NCI-H2196 treated with DMSO at 0.1 percent for 48 hours (cell line): Measurements from ENCODE around the gene CD209.
"Not testable (repeated sequence)": the region's sequence is repeated elsewhere in the genome, so short reads cannot be mapped to it uniquely, and the experiment has no call there.

ENCODE experiments used
- DNase-seq: peaks from one replicate; lab custom pipeline; 2025; ENCODE audit not compliant: unreplicated experiment; lab: John Stamatoyannopoulos, UW

CD209 gene

DNA sequence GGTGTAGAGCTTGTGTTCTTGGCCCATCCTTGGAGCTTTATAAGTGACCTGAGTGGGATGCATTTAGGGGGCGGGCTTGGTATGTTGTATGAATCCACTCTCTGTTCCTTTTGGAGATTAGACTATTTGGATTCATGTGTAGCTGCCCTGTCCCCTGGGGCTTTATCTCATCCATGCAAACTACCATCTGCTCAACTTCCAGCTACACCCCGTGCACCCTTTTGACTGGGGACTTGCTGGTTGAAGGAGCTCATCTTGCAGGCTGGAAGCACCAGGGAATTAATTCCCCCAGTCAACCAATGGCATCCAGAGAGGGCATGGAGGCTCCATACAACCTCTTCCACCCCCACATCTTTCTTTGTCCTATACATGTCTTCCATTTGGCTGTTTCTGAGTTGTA is 21.8 kb upstream of the CD209 start:
- DNase-seq = no peak

DNA sequence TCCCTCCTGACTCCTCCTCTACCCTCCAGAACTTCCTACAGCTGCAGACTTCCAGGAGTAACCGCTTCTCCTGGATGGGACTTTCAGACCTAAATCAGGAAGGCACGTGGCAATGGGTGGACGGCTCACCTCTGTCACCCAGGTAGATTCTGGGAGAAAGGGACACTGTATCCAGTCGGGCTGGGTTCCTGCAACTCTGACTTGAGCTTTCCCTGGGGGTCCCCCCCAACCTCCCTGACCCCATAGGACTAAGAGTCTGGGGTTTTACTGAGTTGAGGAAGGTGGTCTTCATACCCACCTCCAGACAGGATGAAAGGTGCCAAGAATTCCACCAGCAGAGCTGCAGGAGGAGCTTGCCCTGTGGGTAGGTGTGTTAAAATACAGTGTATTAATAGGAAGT is 20.2 kb upstream of the CD209 start:
- DNase-seq = no peak

DNA sequence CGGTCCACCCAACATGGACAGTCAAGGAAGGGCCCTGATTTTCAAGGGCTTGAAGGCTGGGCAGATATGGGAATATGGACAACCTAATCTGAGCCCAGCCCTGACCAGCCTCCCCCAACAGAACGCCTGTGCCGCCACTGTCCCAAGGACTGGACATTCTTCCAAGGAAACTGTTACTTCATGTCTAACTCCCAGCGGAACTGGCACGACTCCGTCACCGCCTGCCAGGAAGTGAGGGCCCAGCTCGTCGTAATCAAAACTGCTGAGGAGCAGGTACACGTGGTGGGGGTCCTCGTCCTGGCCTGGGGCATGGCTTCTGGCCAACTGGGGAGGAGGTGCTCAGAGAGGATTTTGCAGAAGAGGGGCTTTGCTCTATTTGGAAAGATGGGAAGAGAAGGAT is 19.2 kb upstream of the CD209 start:
- no peak for DNase-seq

DNA sequence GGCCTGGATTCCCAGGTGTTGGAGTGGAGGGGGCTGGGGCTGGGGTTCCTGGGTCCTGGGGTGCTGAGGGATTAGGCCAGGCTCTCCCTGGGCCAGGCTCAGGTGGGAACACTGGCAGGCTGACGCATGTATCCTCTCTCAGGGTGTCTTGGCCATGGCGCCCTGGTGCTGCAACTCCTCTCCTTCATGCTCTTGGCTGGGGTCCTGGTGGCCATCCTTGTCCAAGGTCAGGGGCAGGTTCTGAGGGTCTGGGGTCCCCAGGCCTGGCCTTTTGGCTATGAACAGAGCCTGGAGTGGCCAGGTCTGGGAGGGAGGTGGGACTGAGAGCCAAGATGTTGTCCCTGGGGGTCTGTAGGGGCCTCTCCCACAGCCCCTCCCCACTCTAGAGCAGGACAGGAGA is 17.7 kb upstream of the CD209 start:
- DNase-seq = not testable (repeated sequence)

DNA sequence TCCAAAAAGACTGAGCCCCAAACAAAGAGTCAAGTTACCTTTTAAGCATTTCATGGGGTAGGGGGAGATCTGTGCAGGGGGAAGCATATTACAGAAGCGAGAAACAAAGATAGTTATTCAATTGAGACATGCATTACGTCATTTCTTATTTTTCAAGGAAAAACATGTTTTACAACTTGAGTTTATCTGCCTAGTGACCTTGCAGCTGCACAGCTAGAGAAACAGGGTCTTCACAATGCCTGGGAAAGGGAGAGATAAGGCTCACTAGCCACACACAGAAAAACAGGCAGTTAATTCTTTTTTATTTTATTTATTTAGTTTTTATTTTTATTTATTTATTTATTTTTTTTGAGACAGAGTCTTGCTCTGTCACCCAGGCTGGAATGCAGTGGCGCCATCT is 16.8 kb upstream of the CD209 start:
- not testable (repeated sequence) for DNase-seq

DNA sequence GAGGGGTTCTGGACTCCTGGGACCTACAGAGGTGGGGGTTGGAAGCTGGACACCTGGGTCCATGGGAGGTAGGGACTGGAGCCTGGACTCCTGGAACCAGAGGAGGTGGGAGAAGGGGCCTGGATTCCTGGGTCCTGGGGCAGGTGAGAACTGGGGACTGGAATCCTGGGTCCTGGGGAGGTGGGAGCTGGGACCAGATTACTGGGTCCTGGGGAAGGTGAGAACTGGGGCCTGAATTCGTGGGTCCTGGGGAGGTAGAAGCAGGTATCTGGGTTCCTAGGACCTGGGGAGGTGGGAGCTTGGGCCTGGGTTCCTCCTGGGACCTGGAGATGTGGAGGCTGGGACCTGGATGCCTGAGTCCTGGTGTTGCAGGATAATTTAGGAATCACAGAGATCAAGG is 16.4 kb upstream of the CD209 start:
- DNase-seq = no peak

DNA sequence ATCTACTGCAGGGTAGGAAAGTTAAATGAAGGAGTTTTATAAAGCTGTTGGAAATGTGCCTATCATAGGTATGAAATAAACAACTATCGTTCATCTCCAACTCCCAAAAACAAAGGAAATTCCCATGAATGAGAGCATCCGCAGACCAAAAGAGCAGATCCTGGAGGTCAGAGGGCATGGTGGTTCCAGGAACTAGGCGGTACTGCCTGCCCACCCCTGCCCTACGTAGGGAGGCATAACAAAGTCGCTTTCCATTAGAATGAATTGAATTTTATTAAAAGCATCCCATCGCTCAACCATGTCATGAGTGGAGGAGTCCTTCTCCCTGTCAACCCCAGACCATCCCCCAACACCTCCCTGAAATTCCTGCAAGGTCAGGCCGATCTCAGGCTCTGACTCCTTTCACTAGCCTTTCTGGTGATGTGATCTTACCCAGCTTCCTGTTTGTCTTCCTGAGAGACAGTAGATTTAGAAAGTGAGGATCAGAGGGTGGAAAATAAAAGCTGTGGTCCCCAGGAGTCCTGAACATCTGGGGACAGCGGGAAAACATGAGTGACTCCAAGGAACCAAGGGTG is 15.5 kb upstream of the CD209 start, which contains the start of gene CLEC4M:
Gene CLEC4M, plus strand, starts transcription at position 525 of the 575 bp plus-strand sequence. Its CDS starts 24 bp downstream, at position 549.
- DNase-seq = no peak

DNA sequence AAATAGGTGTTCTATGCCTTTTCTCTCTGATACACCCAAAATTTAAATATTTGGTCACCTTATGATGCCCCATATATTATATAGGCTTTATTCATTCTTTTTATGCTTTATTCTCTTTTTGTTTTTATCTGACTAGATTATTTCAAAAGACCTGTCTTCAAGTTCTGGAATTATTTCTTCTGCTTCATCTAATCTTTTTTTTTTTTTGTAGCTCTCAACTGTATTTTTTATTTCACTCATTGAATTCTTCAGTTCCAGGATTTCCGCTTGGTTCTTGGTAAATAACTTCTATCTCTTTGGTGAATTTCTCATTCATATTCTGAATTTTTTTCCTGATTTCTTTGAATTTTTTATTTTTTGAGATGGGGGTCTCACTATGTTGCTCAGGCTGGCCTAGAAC is 11.8 kb upstream of the CD209 start:
- DNase-seq = no peak

DNA sequence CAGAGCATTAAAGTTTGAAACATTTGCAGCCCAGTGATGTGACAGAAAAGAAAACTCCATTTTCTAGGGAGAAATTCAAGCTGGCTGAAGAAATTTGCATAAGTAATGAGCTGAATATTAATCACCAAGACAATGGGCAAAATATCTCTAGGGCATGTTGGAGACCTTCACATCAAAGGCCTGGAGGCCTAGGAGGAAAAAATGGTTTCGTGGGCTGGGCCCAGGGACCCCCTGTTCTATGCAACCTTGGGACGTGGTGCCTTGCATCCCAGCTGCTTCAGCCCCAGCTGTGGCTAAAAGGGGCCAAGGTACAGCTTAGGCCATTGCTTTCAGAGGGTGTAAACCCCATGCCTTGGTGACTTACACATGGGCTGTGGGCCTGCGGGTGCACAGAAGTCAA is 10.0 kb upstream of the CD209 start:
- no peak for DNase-seq

DNA sequence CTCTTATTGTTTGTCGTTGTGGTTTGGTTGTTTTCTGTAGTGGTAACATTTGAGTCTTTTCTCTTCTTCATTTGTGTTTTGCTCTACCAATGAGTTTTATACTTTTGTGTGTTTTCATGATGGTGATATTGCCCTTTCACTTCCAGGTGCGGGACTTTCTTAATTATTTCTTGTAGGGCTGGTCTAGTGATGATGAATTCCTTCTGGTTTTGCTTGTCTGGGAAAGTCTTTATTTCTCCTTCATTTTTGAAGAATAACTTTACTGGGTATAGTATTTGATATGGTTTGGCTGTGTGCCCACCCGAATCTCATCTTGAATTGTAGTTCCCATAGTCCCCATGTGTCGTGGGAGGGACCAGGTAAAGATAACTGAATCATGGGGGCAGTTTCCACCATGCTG is 8.9 kb upstream of the CD209 start:
- no peak for DNase-seq

DNA sequence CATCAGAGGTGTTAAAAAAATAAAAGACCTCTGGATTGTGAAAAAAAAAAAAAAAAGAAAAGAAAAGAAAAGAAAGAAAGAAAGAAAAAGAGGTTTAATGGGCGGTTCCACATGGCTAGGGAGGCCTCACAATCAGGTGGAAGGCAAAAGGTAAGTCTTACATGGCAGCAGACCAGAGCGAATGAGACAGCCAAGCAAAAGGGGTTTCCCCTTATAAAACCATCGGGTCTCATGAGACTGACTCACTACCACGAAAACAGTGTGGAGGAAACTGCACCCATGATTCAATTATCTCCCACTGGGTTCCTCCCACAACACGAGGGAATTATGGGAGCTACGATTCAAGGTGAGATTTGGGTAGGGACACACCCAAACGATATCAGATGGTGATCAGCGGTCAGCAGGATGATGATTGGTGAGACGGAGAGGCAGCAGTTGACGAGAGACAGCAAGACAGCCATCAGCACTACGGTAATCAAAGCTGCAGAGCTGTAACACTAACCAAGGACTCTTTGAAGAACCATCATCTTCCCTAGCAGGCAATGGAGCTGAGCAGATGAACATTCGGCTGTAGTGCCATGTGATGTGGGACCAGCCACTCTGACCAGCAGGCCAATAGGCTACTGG is 3.9 kb upstream of the CD209 start:
- no peak for DNase-seq

DNA sequence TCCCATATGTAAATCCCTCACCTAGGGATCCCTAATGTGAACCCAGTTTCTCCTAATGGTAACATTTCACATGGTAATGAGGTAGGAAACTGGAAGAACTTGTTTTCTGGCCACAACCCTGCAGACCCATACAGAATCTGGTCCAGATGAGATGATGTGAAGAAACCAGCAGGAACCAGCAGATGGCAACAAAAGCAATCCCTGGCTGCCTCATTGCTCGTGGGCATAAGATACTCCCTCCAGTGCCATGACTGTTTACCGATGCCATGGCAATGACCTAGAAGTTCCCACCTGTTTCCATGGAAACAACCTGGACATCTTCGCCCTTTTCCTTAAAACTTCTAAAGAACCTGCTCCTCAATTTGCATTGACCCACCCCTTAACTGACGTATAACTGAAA is 1.4 kb upstream of the CD209 start:
- peak; percentile 57 for DNase-seq

DNA sequence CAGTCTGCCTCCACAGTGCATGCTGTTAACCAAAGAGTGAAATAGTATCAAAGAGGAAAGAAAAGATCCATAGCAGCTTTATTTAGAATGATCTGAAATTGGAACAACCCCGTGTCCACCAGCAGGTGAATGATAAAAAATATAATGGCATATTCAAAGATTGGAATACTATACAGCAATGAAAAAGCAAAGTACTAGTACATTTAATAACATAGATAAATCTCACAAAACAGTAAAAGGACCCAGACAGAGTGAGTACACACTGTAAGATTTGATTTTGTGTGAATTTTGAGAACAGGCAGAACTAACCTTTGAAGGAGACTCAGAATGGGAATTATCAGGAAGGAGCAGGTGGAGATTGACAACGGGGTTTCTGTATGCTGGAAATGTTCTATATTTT is 837 bp upstream of the CD209 start:
- no peak for DNase-seq

DNA sequence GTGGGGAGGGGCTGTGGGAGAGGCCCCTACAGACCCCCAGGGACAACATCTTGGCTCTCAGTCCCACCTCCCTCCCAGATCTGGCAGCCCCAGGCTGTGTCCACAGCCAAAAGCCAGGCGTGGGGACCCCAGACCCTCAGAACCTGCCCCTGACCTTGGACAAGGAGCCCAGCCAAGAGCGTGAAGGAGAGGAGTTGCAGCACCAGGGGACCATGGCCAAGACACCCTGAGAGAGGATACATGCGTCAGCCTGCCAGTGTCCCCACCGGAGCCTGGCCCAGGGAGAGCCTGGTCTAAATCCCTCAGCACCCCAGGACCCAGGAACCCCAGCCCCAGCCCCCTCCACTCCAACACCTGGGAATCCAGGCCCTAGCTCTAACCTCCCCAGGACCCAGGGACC is 1.0 kb downstream of the CD209 start:
- DNase-seq = not testable (repeated sequence)

DNA sequence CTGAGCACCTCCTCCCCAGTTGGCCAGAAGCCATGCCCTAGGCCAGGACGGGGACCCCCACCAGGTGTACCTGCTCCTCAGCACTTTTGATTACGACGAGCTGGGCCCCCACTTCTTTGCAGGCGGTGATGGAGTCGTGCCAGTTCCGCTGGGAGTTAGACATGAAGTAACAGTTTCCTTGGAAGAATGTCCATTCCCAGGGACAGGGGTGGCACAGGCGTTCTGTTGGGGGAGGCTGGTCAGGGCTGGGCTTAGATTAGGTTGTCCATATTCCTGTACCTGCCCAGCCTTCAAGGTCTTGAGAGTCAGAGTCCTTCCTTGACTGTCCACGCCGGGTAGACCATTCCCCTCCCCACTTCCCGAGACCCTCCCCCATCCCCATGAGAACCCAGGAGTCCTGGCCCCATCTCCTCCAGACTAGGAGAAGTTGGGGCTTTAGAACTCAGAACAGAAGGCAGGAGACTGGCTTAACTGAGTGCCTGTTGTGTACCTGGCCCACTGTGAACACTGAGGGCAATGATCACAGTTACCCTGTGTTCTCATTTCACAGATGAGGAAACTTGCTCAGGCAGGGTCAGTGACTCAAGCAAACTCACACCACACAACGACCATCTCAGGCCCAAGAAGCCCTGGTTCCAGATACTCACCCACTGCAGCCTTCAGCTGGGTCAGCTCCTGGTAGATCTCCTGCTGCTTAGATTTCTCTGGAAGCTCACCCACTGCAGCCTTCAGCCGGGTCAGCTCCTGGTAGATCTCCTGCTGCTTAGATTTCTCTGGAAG is 2.3 kb downstream of the CD209 start:
- no peak for DNase-seq

DNA sequence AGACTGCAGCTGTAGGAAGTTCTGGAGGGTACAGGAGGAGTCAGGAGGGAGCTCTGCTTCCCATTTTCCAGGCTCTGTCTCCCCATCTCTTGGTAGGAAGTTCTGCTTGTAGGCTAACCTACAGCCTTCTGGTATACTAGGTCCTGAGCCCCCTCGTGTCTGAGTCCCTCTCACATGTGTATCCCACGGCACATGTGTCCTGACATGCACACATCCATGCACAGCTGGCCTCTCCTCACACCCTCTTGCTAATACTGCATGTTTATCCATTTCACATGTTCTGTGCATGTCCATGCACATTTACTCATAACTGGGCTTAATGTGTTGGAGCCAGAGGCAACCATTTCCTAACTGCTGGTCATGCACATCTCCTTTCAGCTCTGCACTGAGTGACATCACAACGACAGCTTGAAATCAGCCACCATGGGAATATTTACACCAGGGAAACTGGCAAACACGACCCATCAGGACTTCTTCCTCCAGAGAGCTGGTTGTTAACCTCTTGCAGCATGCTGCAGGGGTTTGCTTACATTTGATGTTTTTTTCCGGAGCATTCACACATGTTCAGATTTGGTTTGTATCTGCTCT is 3.0 kb downstream of the CD209 start:
- DNase-seq = no peak

DNA sequence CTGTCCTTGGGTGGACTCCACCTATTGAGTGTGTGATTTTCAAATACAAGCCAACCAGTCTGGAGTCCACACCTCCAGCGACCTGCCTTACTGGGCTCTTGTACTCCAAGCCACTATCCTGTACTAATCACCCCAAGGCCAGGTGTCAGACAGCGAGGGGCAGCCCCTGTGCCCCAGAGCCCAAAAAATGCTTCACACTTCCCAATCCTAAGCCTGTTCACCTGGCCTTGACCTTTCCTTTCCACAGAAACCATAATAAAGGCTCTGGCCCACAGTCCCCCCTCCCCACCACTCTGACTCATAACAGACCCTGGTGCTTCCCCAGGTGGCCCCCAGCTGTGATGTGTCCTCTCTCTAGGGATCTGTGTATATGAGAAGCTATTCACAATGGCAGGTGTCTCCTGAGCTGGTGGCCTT is 3.9 kb downstream of the CD209 start:
- DNase-seq = no peak

DNA sequence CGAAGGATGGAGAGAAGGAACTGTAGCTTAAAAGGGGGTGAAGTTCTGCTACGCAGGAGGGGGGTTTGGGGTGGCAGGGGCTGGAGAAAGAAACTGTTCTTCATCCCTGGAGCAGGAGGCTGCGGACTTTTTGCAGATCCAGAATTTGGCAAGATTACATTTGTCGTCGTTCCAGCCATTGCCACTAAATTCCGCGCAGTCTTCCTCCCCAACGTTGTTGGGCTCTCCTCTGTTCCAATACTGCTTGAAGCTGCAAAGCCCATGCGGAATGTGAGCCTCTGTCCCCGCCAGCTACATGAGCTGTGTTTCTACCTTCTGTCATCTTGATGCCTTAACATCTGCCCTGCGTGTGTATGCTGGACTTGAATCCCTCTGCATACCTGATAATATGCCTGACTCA is 4.3 kb downstream of the CD209 start:
- DNase-seq = no peak

DNA sequence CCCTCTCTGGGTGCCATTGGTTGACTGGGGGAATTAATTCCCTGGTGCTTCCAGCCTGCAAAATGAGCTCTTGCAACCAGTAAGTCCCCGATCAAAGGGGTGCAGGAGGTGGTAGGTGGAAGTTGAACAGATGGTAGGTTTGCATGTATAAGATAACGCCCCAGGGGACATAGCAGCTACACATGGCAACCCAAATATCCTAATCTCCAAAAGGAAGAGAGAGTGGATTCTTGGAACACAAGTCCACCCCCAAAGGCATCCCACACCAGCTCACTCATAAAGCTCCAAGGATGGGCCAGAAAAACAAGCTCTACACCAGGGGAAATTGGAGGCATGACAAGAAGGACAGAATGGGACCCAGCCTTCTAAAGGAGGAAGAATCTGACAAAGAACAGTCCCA is 4.8 kb downstream of the CD209 start:
- DNase-seq = no peak

DNA sequence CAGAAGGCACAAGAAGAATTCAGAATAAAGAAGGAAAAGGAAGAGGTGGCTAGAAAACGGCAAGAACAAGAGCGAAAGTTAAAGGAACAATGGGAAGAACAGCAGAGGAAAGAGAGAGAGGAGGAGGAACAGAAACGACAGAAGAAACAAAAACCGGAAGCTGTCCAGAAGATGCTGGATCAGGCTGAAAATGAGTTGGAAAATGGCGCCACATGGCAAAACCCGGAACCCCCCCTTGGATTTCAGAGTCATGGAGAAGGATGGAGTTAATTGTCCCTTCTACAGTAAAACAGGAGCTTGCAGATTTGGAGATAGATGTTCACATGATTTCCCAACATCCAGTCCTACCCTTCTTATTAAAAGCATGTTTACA is 6.7 kb downstream of the CD209 start:
- no peak for DNase-seq

DNA sequence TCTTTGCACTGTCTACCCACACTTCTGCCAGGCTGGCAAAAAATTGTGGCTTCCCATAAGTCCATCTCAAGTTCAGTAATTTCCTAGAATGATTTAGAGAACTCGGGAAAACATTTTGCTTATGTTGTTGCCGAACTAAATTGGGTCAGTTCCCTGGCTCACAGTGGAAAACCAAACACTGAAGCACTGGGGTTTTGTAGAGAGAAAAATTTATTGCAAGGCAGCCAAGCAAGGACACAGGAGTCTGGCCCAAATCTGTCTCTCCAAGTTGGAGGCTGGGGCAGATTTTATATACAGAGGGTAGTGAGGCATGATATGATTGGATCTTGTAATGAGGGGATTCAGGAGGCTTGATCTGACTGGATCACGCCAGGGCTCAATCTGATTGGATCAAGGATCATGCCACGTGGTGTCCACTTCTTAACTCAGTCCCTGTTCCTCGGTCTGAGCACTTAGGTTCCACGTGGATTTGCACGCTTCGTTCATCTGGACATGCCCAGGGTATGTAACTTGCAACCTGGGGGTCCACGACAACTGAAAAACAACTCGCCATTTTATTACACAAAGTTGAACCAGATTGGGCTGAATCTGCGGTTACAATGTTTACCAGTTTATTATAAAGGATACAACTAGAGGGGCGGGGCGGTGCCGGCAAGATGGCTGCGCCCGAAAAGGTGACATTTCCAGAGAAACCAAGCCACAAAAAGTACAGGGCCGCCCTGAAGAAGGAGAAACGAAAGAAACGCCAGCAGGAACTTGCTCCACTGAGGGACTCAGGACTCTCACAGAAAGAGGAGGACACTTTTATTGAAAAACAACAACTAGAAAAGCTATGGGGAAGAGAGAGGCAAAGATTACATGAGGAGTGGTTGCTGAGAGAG is 7.3 kb downstream of the CD209 start:
- no peak for DNase-seq
